Posterior cingulate gyrus (tissue), 11 donors: ENCODE results near the gene HLA-DQA1.
"Not testable (repeated sequence)": the region's sequence is repeated elsewhere in the genome, so short reads cannot be mapped to it uniquely, and the experiment has no call there.

Experiments used
- DNase-seq, 10 donors: peaks; one replicate each; pipeline versions ENCODE4 v3.0.0 to v3.0.0-alpha.2; 2020 to 2021; ENCODE audit warnings: mixed read lengths in 3 of 10
- intact Hi-C: fragments of 100-400 bp; cut with DNase I; formaldehyde crosslinking; loops from one replicate; pipeline ENCODE4 v1.15.1; 2023

The HLA-DQA1 gene

DNA sequence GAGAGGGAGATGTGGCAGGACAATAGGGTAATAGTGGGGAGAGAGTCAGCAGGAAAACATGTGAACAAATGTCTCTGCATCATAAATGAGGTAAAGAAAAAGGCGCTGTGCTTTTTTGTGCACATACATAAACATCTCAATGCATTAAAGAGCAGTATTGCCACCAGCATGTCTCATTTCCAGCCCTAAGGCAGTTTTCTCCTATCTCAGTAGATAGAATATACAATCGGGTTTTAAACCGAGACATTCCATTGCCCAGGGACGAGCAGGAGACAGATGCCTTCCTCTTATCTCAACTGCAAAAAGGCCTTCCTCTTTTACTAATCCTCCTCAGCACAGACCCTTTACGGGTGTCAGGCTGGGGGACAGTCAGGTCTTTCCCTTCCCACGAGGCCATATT is 20.1 kb downstream of the HLA-DQA1 start:
- intact Hi-C loops, DNase-seq: not testable (repeated sequence)

DNA sequence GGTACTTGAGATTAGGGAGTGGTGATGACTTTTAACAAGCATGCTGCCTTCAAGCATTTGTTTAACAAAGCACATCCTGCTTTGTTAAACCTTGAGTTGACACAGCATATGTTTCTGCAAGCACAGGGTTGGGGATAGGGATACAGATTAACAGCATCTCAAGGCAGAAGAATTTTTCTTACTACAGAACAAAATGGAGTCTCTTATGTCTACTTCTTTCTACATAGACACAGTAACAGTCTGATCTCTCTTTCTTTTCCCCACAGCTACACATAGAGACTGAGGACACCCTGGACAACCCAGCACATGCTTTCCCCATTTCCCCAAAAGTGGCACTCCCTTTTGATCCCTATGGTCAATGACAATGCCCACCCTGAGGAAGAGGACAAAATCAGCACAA is 20.6 kb downstream of the HLA-DQA1 start:
- intact Hi-C loops, DNase-seq: not testable (repeated sequence)

DNA sequence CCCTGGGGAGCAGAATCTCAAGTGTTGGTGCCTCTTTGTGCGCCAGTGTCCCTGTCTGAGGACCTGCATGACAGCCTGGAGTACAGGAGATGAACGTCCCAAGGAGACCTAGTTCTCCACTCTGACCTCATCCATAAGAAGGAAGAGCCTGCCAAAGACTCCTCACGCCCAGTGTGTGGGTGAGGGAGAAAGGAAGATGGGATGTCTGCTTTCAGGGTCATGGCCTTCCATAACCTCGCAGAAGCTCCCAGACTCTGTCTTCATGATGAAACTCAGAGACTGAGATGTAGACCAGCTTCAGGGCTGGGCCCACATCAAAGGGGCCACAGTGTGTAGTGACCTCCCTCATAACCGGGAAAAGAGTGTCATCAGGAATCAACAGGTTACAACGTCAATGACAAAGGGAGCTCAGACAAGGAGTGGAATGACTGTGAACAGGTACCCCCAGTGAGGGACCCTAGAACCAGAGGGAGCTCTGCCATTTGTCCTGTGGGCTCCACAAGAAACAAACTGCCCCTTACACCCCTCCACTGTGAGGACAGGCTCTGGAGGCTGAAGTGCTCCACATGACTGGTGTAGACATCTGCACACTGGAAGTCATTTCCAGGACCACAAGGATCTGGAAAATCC is 21.2 kb downstream of the HLA-DQA1 start:
- DNase-seq, result no peak
- intact Hi-C loops, result no loop called here

DNA sequence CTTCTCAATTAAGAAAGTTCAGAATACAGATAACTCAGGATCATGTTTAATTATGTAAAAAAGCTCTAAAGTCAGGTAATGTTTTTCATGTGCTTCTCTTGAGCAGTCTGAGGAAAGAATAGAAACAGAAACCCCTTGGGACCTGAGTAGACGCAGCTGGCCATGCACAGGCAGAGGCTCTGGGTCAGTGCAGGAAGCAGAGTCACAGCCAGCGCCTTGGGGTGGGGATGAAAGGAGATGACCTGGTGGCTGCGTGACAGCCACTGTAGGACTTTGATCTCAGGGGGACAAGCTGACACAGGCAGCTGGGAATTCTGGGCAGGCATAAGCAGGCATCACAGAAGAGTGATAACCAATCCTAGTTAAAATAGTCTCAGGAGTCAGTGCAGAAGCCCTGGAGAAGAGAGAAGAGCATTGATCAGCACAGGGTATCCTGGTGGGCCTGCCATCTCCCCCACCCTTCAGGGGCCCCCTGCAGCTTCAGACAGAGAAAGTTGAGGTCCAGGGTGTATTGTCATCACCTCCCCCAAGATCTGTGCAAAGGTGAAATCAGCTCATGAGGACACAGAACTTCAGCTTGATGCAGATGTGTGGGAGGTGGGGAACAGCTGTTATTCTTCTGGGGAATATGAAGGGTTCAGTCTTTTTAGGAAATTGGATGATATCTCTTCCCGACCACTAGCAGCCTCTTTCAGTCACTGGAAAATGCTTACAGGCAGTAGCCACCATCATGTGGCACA is 22.8 kb downstream of the HLA-DQA1 start:
- intact Hi-C loops, result no loop called here
- peak in 1 of 10 donors; percentile 22 for DNase-seq

DNA sequence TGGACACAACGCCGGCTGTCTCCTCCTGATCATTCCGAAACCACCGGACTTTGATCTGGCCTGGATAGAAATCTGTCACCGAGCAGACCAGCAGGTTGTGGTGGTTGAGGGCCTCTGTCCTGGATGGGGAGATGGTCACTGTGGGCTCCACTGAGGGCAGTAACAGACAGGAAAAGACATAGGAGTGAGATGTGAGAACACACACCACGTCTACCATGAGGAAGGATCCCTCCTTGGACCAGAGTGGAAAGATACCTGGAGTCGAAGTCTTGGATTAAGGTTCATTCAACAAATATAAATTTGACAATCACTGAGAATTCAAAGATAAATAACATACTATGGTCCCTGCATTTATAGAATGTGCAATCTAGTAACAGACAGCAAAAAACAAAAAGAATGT is 24.9 kb downstream of the HLA-DQA1 start:
- DNase-seq, result no peak
- intact Hi-C loops, result no loop called here

DNA sequence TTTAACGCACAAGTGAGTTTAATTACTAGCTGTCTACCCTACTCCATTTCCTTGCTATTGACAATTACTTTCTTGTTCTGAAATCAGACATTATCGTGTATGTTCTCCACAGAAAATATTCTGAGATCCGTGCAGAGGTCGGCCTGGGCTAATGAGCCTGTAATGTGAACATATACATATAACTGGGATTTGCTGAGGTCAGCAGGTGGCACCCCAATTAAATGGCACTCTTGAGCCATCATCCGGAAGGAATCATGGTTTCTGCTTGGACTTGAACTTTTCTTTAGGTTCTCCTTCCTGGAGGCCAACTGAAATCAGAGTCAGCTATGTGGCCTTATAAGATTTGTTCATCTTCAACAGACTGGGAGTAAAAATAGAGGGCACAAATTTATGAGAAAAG is 25.6 kb downstream of the HLA-DQA1 start:
- no peak for DNase-seq
- intact Hi-C loops, result no loop called here

DNA sequence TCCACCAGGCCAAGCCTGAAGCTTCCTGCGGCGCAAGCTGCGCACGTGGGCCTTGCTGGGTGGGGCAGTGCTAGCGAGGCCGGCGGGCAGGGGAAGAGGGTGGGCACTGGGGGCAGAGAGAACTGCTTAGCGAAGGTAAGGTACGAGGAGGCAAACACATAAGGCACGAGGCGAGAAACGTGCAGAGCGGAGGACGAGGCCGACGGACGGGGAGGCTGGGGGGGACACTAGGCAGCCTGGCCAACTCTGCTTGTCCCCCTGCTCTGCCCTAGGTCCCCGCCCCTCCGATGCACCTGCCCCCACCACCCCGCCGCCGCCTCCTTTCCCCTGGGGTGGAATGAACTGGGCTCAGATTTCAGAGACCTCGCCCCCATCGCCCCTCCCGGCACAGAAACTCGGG is 27.1 kb downstream of the HLA-DQA1 start:
- DNase-seq, result no peak
- intact Hi-C loops, result no loop called here

DNA sequence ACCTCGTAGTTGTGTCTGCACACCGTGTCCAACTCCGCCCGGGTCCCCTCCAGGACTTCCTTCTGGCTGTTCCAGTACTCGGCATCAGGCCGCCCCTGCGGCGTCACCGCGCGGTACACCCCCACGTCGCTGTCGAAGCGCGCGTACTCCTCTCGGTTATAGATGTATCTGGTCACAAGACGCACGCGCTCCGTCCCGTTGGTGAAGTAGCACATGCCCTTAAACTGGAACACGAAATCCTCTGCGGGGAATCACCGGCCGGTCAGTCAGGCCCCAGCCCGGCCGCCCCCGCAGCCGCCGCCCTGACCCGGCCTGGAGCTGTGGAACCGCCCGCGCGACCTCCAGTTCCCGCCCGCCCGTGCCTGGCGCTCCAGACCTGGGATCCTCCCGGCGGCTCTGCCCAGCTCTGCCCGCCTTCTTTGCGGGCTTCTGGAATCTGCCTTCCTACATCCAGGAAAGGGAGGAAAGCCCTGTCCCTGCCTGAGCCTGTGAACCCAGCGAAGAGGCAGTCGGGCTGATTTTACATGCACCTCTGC is 27.7 kb downstream of the HLA-DQA1 start:
- DNase-seq, result peak in 4 of 10 donors; percentile 21 to 48 (median 30)
- intact Hi-C loops, result no loop called here

DNA sequence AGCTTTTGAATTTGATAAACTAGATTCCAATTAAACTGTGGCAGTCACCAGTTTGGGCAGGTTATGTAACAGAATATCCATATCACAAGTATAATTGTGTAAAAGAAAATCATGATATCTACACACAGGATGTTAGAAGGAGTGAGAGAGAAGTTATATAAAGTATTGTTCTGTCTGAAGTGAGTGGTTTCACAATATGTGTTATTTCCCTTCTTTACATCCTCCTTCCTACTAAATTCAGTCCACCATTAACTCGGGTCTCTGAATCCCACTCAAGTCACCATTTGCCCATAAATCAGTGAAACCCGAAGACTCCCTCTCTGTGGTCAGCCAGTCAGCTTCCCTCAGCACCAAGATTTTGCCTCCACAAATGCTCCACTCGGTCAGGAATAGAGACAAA is 28.5 kb downstream of the HLA-DQA1 start:
- no peak for DNase-seq
- intact Hi-C loops, result no loop called here

DNA sequence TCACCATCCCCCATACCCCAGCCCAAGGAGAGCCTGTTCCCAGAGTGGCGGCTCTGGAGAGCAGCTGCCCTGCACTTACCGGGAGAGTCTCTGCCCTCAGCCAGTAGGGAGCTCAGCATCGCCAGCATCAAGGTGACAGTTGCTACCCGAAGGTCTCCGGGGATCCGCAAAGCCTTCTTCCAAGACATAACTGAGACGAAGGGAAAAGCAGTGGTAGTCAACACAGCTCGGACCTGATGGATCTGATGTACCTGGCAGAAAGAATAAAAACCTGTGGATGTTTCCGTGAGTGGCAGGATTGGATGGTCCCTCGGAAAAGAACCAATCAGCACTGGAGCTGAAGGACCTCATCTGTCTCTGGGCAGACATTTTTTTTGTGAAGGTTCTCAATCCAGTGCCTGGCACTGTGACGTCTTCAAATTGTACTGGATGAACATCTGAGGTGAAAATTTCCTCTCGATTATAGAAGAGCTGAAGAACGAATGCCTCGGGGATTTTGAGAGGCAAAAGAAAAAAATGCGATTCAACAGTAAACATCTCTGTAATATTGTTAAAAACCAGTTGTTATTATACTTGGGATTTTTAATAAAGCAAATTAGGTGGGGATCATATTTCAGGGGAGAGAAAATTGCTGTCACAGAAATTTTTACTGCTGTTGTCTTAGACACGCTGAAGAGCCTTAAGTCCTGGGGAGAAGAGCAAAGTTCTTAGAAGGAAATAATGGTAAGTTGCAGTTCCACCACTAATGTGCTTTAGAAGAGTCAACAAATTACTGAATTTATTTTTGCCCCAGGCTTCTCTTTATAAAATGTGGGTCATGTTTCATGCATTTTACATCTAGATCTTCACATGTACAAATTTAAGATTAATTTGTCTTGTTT is 29.5 kb downstream of the HLA-DQA1 start, which contains the start of gene HLA-DQB1:
HLA-DQB1 (minus strand) TSS at position 238 of the 881 bp plus-strand sequence; CDS start at position 188, 50 bp downstream.
- intact Hi-C loops, result no loop called here
- peak in 4 of 10 donors; percentile 22 to 54 (median 45) for DNase-seq

DNA sequence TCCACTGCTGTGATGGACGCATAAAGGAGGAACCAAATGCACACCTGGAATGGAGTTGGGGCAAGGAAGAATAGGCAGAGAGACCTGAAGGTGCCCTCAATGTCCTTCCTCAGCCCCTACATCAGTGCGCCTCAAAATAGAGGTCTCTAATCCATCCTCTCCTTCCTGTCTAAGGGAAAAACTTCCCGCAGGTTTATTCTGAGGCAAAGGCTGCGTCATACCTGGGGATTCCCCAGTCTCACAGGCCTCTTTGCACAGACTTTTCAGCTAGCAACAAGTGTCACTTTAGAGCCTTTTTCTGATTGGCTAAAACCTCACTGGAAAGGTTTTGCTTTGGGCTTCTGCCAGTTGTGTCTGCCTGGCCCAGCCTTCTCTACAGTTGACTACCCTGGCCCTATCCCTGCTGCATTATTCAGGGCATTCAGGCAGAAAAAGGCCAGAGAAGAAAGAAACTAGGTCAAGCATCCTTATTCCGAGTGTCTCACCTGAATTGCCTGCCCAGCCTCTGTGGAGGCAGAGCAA is 31.1 kb downstream of the HLA-DQA1 start:
- DNase-seq, result peak in 2 of 10 donors; percentile 10 to 38
- intact Hi-C loops, result no loop called here

DNA sequence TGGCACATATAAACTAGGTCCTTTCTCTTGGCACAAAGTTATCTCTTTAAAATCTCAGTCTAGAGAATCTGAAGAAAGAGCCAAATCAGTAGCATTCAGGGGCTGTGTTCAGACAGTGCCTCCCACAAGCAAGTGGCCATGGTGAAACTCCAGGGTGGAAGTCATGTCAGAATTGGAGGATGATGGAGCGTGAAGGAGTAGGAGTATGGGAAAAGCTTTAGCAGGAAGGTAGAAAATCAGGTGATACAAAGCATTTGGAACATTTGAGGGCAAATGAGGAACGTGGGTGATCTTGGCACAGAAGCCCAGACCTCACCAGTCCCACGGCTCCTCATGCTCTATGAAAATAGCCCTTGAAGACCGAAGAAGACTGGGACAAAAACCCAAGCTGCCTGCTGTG is 32.0 kb downstream of the HLA-DQA1 start:
- DNase-seq, result no peak
- intact Hi-C loops, result no loop called here

DNA sequence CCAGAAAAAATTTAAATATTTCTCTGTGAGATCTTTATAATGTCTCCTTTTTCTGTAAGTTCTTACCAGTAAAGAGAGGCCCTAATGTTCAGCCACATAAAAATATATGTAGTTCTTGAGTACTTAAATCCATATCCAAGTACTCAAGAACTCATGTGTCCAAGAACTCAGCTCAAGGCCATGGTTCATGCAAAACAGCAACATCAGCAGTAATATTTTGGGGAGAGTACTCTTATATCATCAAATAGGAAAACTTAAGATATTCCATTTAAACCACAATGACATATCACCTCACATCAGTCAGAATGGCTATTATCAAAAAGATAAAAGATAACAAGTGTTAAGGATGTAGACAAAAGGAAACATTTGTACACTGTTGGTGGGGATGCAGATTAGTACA is 32.7 kb downstream of the HLA-DQA1 start:
- intact Hi-C loops, result no loop called here
- no peak for DNase-seq

DNA sequence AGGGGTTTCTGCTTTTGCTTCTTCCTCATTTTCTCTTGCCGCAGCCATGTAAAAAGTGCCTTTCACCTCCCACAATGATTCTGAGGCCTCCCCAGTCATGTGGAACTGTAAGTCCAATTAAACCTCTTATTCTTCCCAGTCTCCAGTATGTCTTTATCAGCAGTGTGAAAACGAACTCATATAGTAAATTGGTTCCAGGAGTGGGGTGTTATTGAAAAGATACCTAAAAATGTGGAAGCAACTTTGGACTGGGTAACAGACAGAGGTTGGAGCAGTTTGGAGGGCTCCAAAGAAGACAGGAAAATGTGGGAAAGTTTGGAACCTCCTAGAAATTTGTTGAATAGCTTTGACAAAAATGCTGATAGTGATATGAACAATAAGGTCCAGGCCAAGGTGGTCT is 34.7 kb downstream of the HLA-DQA1 start:
- intact Hi-C loops, DNase-seq: not testable (repeated sequence)

DNA sequence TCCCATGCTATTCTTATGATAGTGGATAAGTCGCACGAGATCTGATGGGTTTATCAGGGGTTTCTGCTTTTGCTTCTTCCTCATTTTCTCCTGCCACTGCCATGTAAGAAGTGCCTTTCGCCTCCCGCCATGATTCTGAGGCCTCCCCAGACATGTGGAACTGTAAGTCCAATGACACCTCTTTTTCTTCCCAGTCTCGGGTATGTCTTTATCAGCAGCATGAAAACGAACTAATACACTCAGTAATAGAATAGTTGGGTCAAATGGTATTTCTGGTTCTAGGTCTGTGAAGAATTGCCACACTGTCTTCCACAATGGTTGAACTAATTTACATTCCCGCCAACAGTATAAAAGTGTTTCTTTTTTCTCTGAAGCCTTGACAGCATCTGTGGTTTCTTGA is 36.9 kb downstream of the HLA-DQA1 start:
- DNase-seq, intact Hi-C loops: not testable (repeated sequence)

DNA sequence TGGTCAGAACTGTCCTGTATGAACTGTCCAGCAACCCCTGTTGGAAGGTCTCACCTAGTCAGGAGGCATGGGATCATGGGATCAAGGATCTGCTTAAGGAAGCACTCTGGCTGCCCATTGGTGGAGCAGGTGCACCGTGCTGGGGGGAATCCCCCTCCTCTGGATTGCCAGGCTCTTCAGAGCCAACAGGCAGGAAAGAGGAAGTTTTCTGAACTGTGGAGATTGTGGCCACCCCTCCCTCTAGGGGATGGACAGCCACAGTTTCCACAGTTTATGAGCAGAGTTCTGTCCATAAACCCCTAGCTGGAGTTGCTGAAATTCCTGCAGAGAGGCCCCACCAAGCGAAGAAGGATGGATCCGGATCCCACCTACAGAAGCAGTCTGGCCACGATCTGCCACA is 42.3 kb downstream of the HLA-DQA1 start:
- intact Hi-C loops, result no loop called here
- DNase-seq, result no peak

DNA sequence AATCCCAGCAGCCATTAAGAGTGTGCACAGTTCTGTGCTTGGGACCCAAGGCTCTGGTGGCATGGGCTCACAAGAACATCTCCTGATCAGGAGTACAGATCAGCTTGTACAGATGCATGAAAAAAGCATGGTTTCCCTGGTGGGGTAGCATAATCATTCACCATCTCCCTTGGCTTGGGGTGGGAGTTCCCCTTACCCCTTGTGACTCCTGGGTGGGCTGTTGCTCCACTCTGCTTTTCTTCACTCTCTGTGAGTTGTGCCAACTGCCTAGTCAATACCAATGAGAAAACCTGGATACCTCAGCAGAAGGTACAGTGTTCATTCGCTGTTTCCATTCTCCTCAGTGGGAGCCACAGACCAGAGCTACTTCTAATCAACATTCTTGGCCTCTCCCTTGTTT is 42.8 kb downstream of the HLA-DQA1 start:
- DNase-seq, result no peak
- intact Hi-C loops, result no loop called here

DNA sequence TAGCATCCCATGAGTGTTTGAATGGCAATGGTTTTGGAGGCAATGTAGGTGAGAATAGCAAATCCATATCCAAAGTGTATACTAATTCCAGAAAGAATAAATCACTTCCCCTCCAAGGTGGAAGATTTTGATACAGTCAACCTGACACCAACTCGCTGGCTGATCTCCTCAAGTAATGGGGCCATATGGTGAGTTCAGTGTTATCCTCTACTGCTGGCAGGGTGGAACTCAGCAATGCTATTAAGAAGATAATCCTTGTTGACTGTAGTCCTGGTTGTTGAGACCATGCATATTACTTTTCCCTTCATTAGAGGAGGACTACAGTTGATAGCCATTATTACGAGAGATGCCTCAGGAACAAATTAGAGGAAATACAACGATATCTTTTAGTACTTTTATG is 47.0 kb downstream of the HLA-DQA1 start:
- intact Hi-C loops, result no loop called here
- no peak for DNase-seq

DNA sequence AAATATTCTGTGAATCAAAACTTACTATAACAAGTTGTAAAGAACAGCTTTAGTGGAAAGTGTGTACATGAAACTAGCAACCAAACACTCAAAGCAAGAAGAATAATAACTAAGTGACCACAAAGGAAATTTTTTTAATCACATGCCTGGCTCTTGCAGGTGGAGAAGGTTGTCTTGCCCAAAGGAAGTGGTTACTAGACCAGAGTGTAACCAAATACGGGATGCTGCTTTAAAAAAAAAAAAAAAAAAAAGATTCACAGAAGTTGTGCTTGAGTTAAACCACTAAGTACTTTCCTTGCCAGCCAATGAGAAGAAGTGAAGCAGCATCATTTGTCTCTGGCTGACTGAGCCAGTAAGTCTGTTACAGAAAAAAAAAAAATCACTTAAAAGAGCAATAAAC is 48.4 kb downstream of the HLA-DQA1 start:
- no peak for DNase-seq
- intact Hi-C loops, result no loop called here
